Spleen (tissue), 11 donors: Measurements from ENCODE around the gene ASPG. TPM values are rescaled to one million over a fixed set of nuclear protein-coding genes. Genes with fewer than 3 reads are reported as not detected.

Experiments
- DNase-seq: peaks from one replicate; pipeline ENCODE4 v3.0.0-alpha.2; 2020
- H3K27ac ChIP-seq, 8 donors: fragments of 200-600 bp; sonication (generic) in 7 of 8; 1 replicate in 4 of 8; 2 replicates in 4 of 8; pipeline versions ENCODE4 v1.5.0 to v1.8.0; 2016 to 2021; ENCODE audit warnings: inconsistent platforms in 4 of 8, mild to moderate bottlenecking in 4 of 8, moderate library complexity in 1 of 8
- H3K27me3 ChIP-seq, 7 donors: fragments of 200-600 bp; sonication (generic) in 6 of 7; replicated peaks in 1 of 7; 1 replicate in 4 of 7; 2 replicates in 3 of 7; pipeline versions ENCODE4 v1.5.0 to v1.8.0; 2016 to 2021; ENCODE audit warnings: inconsistent platforms in 3 of 7, mild to moderate bottlenecking in 1 of 7
- H3K36me3 ChIP-seq, 6 donors: fragments of 200-600 bp; sonication (generic) in 5 of 6; 1 replicate in 4 of 6; 2 replicates in 2 of 6; pipeline versions ENCODE4 v1.5.0 to v1.8.0; 2016 to 2021; ENCODE audit warnings: inconsistent platforms in 2 of 6
- H3K4me1 ChIP-seq, 6 donors: fragments of 200-600 bp; sonication (generic) in 5 of 6; 1 replicate in 3 of 6; 2 replicates in 3 of 6; pipeline versions ENCODE4 v1.5.0 to v1.8.0; 2016 to 2021; ENCODE audit warnings: inconsistent platforms in 3 of 6
- H3K4me3 ChIP-seq, 8 donors: fragments of 200-600 bp; sonication (generic) in 7 of 8; 1 replicate in 4 of 8; 2 replicates in 4 of 8; pipeline versions ENCODE4 v1.5.0 to v1.8.0; 2016 to 2021; ENCODE audit warnings: inconsistent platforms in 4 of 8, mild to moderate bottlenecking in 4 of 8, moderate library complexity in 2 of 8
- H3K9me3 ChIP-seq, 8 donors: fragments of 200-600 bp; sonication (generic) in 7 of 8; 1 replicate in 4 of 8; 2 replicates in 4 of 8; pipeline versions ENCODE4 v1.5.0 to v1.8.0; 2016 to 2021; ENCODE audit warnings: inconsistent platforms in 4 of 8
- POLR2A ChIP-seq, 3 donors: fragments of 450-650 bp; IDR thresholded peaks; one replicate each; pipeline ENCODE4 v1.5.1; 2017; ENCODE audit warnings: antibody characterized with exemption in 3 of 3, mild to moderate bottlenecking in 1 of 3
- POLR2AphosphoS5 ChIP-seq, 3 donors: sonication (generic); formaldehyde crosslinking; IDR thresholded peaks; one replicate each; pipeline ENCODE4 v1.5.1; 2017; ENCODE audit warnings: antibody characterized with exemption in 3 of 3
- WGBS, 5 donors: extraction: QIAGEN DNeasy Blood & Tissue Kit in 3 of 5; methylation state at CpG; one replicate each; pipeline versions ENCODE4 v1.1.5 to v1.1.7; 2013 to 2018; 5-methylcytosine and 5-hydroxymethylcytosine counted together
- intact Hi-C: fragments of 100-400 bp; cut with DNase I; formaldehyde crosslinking; loops from one replicate; pipeline ENCODE4 v1.15.0; 2023; ENCODE audit warnings: low total_unique reads
- polyA plus RNA-seq, 3 donors: library from polyadenylated mRNA; stranded (reverse); fragments of 200-250 nt; gene quantifications; one replicate each; pipeline ENCODE4 v1.2.1, GENCODE V29; 2013
- total RNA-seq, 7 donors: library from RNA; depleted of rRNA in 3 of 7; stranded (reverse); fragments of >200 nt in 3 of 7; fragmentation: NEBNext Ultra II Directional in 4 of 7; extraction: Animal tissue kit (Norgen Biotek cat#: 25700) in 4 of 7; gene quantifications; one replicate each; pipeline versions ENCODE4 v1.1.0 to v1.2.1, GENCODE V29; 2016 to 2021
- TF ChIP-seq, protein P1 (sequence below), 11 experiments: fragments of 200-600 bp in 7 of 11; fragments of 450-650 bp in 4 of 11; sonication (generic) in 4 of 11; IDR thresholded peaks in 8 of 11; conservative IDR thresholded peaks in 3 of 11; 1 replicate in 7 of 11; 2 replicates in 4 of 11; pipeline versions ENCODE4 v1.4.0 to v1.8.0; 2016 to 2021; ENCODE audit warnings: antibody characterized with exemption in 11 of 11, inconsistent platforms in 4 of 11, mild to moderate bottlenecking in 1 of 11
- donor health status: healthy with polysubstance abuse.
- donor health status: DM: no; HTN: no; CAD: no; lungs with moderate emphysema.
- donor health status: DM: no; HTN: no; CAD: no.
- donor health status: Bipolar disorder and iron deficiency.
- donor health status: healthy.
- donor health status: DM: no; HTN: no; CAD: no.
- donor health status: DM: yes; HTN: yes; CAD: no.

ASPG gene
- total and polyA plus RNA-seq, 10 donors, result 0.05 to 0.67 (median 0.26) TPM; not detected in 3

DNA sequence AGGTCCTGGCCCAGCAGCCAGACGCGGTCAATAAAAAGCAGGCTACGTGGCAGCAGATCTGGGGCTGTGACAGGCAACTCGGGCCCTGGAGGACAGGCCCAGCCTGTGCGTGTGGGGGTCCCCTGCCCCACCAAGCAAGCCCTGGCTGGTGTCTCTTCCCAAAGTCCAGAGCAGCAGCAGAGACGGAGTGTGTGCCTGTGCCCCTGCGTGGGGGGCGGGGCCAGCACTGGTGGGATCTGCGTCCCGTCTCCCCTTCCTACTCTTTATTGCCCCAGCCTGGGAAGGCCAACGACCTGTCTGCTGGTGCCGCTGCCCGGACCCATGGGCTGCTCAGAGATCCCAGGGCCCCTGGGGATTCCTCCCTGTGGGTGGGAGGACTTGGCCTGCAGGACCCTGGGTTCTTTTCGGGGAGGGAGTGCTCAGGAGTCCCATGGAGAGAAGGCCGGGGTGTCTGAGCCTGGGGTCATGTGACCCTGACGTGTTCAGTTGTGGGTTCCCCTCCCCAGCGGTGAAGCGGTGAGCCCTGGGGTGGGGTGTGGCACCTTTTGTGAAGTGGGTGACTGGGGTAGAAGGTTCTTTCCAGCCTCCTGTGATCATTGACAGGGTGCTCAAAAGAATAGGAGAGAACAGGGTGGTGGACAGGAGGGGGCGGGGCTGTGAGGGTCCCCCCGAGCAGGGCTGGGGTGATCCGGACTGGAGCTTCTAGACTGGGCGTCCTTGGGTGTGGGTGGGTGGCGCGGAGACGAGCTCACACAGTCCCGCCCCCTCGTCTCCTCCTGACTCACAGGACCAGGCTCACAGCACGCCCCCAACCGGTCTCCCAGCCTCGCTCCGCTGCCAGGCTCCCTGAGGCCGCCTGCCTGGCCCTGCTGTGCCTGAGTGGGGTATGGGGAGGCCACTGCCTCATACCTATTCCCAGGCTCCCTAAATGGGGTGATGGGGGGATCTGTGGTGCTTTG lies 22.4 kb downstream of the ASPG start:
- peaks cover 0 to 51% (median 0%) of the 10 kb centered on the region in 7 donors for H3K27me3 ChIP-seq
- no peak overlapping the region for H3K4me3 ChIP-seq
- no peak for TF ChIP-seq POLR2AphosphoS5 (IDR thresholded peaks at IDR 0.05)
- TF ChIP-seq, protein P1, sequence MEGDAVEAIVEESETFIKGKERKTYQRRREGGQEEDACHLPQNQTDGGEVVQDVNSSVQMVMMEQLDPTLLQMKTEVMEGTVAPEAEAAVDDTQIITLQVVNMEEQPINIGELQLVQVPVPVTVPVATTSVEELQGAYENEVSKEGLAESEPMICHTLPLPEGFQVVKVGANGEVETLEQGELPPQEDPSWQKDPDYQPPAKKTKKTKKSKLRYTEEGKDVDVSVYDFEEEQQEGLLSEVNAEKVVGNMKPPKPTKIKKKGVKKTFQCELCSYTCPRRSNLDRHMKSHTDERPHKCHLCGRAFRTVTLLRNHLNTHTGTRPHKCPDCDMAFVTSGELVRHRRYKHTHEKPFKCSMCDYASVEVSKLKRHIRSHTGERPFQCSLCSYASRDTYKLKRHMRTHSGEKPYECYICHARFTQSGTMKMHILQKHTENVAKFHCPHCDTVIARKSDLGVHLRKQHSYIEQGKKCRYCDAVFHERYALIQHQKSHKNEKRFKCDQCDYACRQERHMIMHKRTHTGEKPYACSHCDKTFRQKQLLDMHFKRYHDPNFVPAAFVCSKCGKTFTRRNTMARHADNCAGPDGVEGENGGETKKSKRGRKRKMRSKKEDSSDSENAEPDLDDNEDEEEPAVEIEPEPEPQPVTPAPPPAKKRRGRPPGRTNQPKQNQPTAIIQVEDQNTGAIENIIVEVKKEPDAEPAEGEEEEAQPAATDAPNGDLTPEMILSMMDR (IDR thresholded peaks at IDR 0.05 in 8 of 11, conservative IDR thresholded peaks at IDR 0.05 in 3 of 11), result no peak
- TF ChIP-seq POLR2A (IDR thresholded peaks at IDR 0.05), result no peak
- intact Hi-C loops, result no loop called here
- peak; percentile 59 for DNase-seq
- no peaks in the 10 kb centered on the region for H3K4me1 ChIP-seq
- H3K9me3 ChIP-seq, result no peaks in the 10 kb centered on the region
- whole genome bisulfite sequencing, 5 donors, result 69 to 81% (median 72%) methylated on average over 23 to 32 of the region's 32 CpGs
- H3K27ac ChIP-seq, result no peak overlapping the region
- no peaks in the 10 kb centered on the region for H3K36me3 ChIP-seq

DNA sequence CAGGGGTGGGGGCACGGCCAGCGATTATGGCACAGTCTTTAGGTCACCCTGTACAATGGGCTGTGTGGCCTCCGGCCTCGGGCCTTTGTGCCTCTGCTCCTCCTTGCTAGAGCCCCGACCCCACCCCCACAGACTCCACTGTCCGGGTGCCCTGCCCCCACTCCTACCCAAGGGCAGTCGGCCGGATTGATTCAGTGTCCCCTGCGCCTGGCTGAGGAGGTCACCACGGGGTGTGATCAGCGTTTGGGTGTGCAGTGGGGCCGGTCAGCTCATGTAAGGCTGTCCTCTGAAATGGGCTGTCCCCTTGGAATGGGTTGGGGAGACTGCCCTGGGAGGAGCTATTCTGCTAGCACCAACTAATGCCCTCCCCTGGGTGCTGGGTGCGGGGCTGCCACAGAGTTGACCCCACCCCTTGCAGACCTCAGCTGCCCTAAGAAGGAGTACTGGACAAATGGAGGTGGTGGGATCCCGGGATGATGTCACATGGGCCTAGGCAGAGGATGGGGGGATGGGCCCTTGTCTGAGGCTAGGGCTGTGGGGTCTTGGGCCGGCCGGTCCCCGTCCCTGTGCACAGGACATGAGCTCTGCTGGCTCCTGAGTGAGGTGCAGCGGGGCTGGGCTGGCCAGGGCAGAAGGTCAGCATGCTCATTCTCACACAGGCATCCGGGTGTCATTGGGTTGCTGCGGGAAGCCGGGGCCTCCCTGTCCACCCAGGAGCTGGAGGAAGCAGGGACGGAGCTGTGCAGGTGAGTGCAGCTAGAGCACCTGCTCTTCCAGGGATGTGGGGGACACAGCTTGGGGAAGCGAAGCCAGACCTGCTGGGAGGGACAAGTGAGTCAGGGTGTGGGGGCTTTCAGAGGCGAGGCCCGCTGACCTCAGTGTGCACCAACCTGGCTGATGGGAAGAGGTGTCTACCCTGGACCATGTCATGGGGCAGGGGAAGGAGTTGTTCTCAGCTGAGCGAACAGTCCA lies 23.4 kb downstream of the ASPG start:
- TF ChIP-seq, protein P1 (IDR thresholded peaks at IDR 0.05 in 8 of 11, conservative IDR thresholded peaks at IDR 0.05 in 3 of 11), result no peak
- TF ChIP-seq POLR2A (IDR thresholded peaks at IDR 0.05), result no peak
- TF ChIP-seq POLR2AphosphoS5 (IDR thresholded peaks at IDR 0.05), result no peak
- Histone ChIP-seq H3K36me3 (no peaks in the 10 kb centered on the region), H3K27ac (no peak overlapping the region), H3K4me1 (no peaks in the 10 kb centered on the region), H3K27me3 (peaks cover 0 to 60% (median 3%) of the 10 kb centered on the region in 7 donors), H3K9me3 (no peaks in the 10 kb centered on the region), H3K4me3 (no peak overlapping the region)
- WGBS, 5 donors, result 53 to 68% (median 64%) methylated on average over 15 to 26 of the region's 26 CpGs
- intact Hi-C loops, result no loop called here
- peak; percentile 65 for DNase-seq

DNA sequence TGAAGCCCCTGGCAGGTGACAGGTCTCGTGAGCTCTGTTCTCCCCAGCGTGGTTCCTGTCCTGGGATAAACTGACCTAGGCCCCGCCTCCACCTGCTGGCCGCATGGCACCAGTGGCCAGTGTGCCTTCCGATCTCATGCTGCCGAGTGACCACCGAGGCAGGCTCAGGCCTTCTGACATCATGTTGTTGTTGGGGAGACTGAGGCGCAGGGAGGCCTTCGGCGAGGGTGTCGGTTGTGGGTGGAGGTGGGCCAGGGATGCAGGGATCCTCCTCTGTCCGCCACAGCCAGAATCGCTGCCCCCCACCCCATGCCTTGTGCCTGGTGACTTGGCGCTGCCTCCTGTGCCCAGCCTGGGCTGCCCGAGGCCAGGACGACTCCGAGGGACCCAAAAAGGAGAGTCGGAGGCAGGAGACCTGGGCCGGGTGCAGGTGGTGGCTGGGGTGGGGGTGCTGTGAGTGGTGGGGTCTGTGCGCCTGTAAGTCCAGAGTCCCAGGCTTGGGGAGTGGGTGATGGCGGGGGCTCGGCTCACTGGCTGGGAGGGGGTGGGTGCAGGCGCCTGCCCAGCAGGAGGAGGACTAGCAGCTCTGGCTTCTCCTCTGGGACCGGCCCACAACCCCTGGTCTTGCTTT lies 24.3 kb downstream of the ASPG start:
- Histone ChIP-seq H3K27ac (no peak overlapping the region), H3K27me3 (peaks cover 0 to 70% (median 8%) of the 10 kb centered on the region in 7 donors), H3K9me3 (no peaks in the 10 kb centered on the region), H3K36me3 (no peaks in the 10 kb centered on the region), H3K4me1 (no peaks in the 10 kb centered on the region), H3K4me3 (no peak overlapping the region)
- intact Hi-C loops, result no loop called here
- 76 to 94% (median 88%) methylated on average over 12 to 24 of the region's 24 CpGs for WGBS, 5 donors
- peak; percentile 57 for DNase-seq
- TF ChIP-seq POLR2A (IDR thresholded peaks at IDR 0.05) (no peak), POLR2AphosphoS5 (IDR thresholded peaks at IDR 0.05) (no peak)
- TF ChIP-seq, protein P1 (IDR thresholded peaks at IDR 0.05 in 8 of 11, conservative IDR thresholded peaks at IDR 0.05 in 3 of 11), result no peak
